NCI-H510A treated with DMSO at 0.1 percent for 48 hours (cell line): Measurements from ENCODE around the gene KIAA0825.
A peak's percentile ranks its signal among the peaks of the same experiment; 100 is the strongest.

ENCODE experiments used
- DNase-seq: peaks from one replicate; lab custom pipeline; 2025; lab: John Stamatoyannopoulos, UW

The KIAA0825 gene

DNA sequence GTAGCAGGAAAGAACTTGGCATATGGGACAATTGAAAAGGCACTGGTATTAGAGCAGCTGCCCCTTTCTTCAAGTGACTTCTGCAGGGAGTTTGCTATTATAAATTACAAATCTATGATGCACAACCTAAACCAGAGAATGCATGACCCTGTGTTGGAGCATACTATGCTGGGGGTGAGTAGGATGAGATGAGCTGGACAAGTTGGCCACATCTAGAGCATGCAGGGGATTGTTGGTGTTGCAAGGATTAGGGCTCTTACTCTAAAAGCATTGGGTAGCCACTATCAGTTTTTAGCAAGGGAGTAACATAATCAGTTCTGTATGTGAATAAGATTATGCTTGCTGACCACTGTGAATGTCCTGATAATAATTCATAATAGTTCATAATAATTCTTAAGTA, 186.7 kb downstream of the KIAA0825 start:
- DNase-seq = no peak

DNA sequence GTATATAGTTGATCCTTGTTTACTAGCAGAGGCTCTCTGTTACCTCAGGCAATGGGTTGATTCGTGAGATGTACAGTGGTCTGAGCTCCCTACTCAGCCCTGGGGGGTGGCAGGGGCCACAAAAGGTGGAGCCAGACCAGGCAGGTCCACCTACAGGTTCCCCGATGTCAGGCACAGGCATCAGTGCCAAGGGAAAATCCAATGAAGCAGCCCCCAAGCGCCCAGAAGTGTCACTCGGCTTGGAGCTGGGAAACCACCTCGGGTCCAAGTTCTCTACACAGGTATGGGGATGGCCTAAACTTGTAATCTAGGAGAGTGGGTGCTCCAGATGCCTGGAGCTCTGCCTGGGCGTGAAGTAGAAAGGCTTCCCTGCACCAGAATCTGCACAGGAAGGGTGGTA, 188.8 kb downstream of the KIAA0825 start:
- DNase-seq = no peak

DNA sequence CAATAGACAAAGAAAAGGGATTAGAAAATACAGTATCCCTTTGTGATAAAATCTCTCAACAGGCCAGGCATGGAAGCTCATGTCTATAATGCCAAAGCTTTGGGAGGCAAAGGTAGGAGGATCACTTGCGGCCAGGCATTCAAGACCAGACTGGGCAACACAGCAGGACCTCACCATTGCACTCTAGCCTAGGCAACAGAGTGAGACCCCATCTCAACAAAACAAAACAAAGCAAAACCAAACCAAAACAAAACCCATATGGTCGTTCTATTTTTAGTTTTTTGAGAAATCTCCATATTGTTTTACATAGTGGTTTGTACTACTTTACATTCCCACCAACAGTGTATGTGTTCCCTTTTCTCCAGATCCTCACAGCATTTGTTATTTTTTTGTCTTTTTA, 193.0 kb downstream of the KIAA0825 start:
- no peak for DNase-seq

GRCh38 chr5:94423411-94423810, 195.0 kb downstream of the KIAA0825 start:
- DNase-seq = no peak

DNA sequence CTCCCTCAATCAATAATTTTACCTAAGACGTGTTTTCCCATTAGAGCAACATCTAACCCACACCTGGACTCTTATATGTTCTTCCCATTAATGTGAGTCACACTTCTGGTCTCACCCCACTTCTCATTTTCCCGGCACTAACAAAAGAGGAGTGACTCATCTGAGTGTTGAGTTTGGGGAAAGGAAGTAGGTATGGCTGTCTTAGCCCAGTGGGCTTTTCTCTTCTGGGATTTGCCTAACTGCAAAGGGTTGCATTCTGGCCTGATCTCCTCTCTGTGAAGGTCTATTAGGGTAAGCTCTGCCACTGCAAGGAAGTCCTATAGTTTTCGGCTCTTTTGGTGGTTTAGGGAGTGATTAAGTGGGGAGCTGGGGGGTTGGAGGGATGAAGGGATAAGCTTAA, 195.6 kb downstream of the KIAA0825 start:
- DNase-seq = peak; percentile 50

- DNase-seq = no peak
Observed at GRCh38 chr5:94420885-94421284, 197.5 kb downstream of the KIAA0825 start.

DNA sequence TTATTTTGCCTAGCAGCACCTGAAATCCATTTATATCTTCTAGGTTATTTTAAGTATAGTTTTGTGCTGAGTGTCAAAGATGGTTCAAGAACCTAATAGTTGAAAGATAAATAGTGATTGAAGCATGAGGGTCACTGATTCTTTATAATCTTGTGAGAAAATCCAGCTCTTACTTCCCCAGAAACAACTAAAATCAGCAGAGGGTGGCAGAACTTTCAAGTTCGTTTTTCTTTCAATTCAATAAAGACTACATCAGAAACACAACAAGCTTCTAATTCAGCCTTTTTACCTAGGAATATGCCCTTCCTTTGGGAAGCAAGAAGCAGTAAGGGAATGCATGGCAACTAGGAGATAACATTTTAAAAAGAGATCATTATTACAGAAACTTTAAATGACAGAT, 202.6 kb downstream of the KIAA0825 start:
- no peak for DNase-seq

DNA sequence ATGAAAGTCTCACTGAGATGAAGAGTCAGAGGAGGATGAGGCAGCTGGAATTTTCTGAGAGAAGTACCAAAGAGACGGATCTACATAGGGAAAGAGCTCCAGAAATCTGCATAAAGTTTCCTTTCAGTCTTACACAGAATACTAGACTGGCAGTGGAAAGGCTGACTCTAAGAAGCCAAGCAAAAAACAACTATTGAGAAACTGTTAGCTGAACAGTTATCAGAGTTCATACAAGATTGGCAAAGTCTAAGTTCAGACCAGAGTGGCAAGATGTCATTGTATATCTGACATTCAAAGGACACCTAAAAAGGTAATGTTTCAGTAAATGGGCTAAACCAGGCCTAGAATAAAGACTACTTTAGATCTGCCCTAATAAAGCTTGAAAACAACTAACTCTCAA, 209.0 kb downstream of the KIAA0825 start:
- DNase-seq = no peak

DNA sequence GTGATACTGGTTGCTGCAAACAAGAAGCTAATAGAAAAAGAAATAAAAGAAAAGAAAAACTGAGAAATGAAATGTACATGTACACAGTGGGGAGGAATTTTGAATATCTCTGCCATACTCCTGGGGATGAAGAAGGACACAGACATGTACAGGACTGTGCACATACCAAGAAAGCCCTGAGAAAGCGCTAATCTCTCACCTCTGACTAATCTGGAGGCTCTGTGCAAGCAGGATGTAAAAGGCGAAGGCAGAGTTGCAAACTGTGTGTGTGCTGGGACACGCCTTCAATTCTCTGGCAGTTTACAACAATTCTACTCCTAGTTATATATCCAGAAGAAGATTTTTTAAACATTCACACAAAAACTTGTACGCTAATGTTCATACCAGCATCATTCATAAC, 211.4 kb downstream of the KIAA0825 start:
- no peak for DNase-seq

- DNase-seq = no peak
Observed at GRCh38 chr5:94403483-94403882, 214.9 kb downstream of the KIAA0825 start.

GRCh38 chr5:94402096-94402495, 216.3 kb downstream of the KIAA0825 start:
- no peak for DNase-seq

DNA sequence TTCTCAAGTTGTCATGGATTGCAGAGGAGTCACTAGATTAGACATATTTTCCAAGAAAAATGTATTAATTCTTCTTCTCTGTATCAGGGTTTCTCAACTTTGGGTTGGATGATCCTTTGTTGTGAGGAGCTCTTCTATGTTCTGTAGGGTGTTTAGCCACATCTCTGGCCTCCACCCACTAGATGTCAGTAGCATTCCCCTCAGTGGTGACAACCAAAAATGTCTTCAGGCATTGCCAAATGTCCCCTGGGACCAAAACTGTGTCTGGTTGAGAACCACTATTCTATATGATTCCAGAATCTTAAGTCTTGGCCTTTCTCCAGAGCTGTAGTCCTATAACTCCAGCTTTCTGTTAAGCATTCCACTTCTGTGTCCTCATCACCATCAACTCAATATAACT, 220.9 kb downstream of the KIAA0825 start:
- no peak for DNase-seq

DNA sequence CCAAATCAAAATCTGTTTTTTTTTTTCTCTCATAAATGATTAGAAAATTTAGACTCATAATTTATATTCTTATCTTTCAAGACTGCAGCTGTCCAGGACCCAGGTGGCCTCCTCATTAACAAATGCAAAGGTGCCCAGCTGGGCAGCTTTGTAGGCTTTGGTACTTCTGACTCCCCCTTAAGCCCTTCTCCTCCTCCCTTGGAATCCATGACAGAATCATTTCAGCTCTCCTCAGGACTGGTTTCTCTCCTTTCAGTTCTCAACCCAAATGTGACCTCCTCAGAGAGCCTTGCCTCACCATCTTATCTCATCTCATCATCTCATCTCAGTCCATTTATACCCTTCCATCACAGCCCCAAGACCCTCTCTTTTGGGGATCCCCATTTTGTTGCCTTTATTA, 221.7 kb downstream of the KIAA0825 start:
- no peak for DNase-seq

GRCh38 chr5:94395468-94395867, 222.9 kb downstream of the KIAA0825 start:
- no peak for DNase-seq

DNA sequence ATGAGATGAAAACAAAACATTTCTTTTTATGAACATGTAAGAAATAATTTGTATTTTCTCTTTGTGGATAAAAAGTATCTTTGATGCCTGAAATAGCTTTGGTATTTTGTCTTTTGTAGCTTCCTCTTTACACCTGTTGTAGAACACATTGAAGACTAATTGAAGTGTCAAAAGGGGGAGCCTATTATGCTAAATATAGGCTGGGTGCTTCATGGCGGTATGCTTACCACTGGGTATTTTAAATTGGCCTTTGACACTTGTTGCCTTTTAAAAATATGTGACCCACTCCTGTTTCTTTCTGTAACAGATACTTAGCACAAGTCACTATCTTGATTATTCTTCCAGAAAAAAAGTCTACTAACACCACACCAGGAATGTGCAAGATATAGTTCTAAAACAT, 226.4 kb downstream of the KIAA0825 start:
- DNase-seq = no peak

- DNase-seq = no peak
Observed at GRCh38 chr5:94389515-94389899, 228.9 kb downstream of the KIAA0825 start.

GRCh38 chr5:94388773-94389514, 229.5 kb downstream of the KIAA0825 start:
- no peak for DNase-seq

DNA sequence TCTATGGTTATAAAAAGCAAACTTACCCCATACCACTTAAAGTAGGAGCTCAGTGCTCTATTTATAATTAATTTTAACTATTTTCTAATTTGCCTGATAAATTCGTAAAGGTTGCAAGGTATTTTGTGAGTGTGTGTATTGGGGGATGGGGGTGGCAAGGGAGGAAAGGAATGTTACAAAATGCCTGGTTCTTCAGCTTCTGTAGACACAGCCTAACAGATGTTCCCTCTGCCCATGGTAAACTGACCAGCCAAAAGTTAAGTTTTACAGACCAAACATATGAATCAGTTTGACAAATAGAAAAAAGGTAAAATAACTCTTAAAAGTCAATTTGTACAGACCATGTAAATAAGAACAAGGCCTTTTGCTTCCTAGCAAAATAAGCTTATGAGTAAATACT, 232.6 kb downstream of the KIAA0825 start:
- no peak for DNase-seq

DNA sequence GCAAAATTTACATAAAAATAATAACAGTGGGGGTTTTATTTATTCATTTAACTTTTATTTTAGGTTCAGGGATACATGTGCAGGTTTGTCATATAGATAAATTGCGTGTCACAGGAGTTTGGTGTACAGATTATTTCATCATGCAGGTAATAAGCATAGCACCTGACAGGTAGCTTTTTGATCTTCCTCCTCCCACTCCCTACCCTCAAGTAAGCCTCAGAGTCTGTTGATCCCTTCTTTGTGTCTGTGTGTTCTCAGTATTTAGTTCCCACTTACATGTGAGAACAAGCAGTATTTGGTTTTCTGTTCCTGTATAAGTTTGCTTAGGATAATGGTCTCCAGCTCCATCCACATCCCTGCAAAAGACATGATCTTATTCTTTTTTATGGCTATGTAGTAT, 240.3 kb downstream of the KIAA0825 start:
- no peak for DNase-seq

- DNase-seq = peak; percentile 64
Observed at GRCh38 chr5:94376672-94377345, 241.6 kb downstream of the KIAA0825 start.

GRCh38 chr5:94375801-94376200, 242.6 kb downstream of the KIAA0825 start:
- no peak for DNase-seq

- DNase-seq = no peak
Observed at GRCh38 chr5:94374336-94374735, 244.1 kb downstream of the KIAA0825 start.

GRCh38 chr5:94367900-94368299, 250.5 kb downstream of the KIAA0825 start:
- DNase-seq = no peak

DNA sequence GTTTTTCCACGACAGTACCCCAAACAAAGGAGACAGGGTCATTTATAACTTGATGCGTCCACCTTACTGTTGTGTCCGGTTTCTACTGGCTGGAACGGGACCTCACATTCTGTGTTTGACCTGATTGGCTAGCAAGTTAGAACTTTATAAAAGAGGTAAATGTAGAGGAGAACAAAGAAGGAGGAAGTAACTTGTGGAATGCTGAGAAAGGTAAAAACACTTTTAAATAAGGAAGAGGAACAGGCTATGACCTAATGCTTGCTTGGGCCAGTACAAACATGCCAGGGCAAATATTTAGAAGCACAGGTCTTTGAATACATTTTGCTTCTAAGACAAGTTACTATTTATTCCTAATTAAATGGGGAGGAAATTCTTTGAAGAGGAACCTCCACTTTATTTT, 251.6 kb downstream of the KIAA0825 start:
- DNase-seq = no peak
